ENCODE measurements around the gene FAM3C.

The FAM3C gene

GRCh38 chr7:121300685-121301420, 95.3 kb downstream of the FAM3C start:
- DNase-seq (ENCODE audit: low read depth), result no peak
